GM18502 (cell line): ENCODE measurements around the gene CHST11.
"Not testable (repeated sequence)": the region's sequence is repeated elsewhere in the genome, so short reads cannot be mapped to it uniquely, and the experiment has no call there.

Source experiments
- ATAC-seq: cut with Tn5 transposase; IDR thresholded peaks from one replicate; pipeline ENCODE4 v1.9.1; 2021; ENCODE audit warnings: mild to moderate bottlenecking; ENCODE audit not compliant: unreplicated experiment, poor library complexity

CHST11 gene

DNA sequence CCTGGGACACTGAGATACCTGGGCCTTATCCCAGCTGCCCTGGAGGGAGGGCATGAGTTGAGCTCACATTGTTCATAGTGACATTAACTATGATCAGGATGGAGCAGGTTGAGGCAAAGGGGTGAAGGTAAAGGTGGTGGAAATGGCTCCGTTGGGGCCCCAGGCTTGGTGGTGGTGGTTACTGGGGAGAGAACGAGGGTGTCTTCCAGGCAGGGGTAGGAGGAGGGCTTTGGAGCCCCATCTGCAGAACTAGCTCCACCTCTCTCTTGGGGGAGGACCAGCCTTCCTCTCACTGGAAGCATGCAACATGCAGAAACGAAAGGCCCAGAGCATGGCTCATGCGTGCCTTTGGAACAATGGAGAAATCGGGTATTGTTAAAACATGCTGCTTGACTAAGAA is 284.3 kb downstream of the CHST11 start:
- peak; percentile 30 for ATAC-seq

DNA sequence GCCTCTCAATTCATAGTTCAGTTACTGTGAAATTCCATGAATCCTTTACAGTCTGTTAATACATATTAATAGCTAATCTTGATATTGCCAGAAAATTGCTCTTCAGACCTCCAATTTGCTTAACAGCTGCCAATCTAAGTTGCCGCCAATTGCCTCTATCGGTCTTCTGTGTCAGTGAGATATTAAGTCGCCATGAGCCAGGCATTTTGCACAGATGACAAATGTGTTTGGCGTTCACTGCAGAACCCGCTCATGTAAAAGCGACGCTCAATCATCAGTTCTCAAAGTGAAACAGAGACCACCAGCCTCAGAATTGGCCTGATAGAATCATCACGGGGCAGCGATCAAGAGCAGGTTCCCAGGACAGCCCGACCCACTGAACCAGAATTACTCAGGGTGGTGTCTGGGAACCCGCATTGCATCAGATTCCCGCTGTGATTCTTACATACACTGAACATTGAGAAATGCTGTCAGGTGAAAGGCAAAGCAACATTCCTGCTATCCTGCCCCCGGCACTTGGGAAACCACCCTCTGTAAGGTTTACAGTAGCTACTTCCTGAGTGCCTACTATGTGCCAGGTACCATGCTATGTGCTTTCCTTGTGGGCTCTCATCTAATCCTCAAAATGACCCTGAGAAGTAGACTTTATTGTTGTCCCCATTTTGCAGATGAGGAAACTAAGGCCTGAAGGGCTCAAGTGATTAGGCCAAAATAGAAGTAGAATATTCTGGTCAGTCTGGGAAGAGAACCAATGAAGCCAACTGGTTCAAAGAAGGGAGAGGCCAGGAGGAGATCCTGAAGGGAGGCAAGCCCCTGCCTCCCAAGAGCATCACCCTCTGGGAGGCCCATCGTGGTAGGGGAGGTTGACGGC is 285.0 kb downstream of the CHST11 start:
- no peak for ATAC-seq

DNA sequence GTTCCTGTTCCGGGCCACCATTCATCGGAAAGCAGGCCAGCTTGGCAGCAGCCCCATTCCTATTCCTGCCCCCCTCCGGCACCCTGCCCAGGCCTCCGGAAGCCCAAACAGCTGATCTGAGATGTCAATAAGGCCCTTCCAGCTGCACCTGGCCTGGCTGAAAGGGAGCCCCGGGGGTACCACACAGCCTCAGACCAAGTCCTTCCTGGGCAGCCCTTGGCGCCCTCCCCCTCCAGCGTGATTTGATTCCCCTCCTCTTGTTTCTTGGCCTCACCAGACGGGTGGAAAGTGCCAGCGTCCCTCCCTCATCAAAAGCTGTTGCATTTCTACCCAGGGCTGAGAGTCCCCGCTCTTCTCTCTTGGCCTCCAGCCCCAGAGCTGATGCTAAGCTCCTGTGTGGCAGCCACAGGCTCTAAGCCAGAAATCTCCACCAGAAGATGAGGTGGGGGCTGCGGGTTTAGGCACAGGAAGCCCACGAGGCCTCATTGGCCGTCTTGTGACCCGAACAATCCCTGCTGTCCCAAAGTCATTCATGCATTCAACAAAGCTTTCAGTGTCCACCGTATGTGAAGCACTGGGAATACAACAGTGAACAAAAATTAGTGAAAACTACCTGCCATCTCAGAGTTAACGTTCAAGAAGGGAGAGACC is 285.9 kb downstream of the CHST11 start:
- no peak for ATAC-seq

DNA sequence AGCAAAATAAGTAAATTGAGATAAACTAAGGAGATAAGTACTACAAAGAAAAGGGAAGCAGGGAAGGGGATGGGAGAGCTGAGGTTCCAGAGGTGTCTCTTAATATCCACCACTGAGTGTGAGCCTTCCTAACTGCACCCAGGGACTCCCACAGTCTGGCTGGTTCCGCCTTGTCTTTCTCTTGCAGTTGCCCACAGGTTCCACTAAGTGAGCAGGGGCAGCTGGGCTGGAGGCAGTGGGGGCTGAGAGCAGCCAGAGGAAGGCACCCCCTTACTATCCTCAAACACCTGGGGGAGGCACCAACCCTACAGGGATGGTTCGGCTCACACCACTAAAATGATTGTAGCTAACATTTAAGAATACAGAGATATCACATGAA is 286.4 kb downstream of the CHST11 start:
- ATAC-seq = no peak

DNA sequence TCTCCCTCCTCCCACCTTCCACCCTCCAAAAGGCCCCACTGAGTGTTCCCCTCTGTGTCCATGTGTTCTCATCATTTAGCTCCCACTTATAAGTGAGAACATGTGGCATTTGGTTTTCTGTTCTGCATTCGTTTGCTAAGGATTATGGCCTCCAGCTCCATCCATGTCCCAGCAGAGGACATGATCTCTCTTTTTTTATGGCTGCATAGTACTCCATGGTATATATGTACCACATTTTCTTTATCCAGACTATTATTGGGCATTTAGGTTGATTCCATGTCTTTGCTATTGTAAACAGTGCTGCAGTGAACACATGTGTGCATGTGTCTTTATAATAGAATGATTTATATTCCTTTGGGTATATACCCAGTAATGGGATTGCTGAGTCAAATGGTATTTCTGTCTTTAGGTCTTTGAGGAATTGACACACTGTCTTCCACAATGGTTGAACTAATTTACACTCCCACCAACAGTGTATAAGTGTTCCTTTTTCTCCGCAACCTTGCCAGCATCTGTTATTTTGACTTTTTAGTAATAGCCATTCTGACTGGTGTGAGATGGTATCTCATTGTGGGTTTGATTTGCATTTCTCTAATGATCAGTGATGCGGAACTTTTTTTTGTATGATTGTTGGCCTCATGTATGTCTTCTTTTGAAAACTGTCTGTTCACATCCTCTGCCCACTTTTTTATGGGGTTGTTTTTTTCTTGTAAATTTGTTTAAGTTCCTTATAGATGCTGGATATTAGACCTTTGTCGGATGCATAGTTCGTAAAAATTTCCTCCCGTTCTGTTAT is 287.2 kb downstream of the CHST11 start:
- not testable (repeated sequence) for ATAC-seq

DNA sequence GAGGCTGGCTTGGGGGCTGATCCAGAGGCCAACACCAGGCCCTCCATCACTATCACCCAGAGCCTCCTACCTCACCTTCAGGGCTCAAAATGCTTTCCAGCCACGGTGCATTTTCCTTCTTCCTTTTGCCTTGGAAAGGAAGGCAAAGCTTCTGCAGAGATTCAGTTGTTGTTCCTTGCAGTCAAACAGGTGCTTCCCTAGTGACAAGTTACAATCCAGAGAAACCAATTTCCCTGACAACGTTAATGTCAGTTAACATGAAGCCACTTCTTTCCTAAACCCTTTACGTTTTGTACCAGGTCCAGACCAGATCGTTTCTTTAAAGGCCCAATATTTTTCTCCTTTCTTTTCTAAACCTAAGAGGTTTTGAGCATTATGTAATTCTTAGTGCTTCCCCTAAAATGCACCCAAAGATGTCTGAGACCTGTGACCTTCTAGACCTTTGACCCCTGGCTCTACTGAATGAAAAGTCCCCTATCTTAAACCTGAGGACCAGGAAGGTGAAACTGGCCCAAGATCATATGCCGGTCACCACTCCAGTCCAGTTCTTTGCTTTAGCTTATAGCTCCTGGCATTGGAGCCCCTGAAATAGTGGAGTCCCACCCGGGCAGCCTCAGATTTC is 289.8 kb downstream of the CHST11 start:
- ATAC-seq = no peak

DNA sequence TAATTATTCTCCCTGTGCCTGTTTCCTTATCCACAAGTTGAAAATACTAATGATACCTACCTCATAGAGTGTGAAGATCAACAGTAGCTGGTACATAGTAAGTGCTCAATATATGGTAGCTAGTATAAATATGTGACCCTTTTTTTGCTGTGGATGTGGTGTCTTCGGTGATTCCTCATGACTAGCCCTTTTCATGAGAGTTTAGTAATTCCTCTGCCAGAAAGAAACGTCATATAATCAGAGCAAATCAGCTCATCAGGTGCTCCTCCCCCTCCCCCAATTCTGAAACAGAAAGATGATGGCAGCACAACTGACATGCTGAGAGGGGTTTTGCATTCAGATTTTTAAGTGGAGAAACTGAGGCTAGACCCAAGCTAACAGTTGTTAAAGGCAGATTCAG is 290.6 kb downstream of the CHST11 start:
- ATAC-seq = no peak

DNA sequence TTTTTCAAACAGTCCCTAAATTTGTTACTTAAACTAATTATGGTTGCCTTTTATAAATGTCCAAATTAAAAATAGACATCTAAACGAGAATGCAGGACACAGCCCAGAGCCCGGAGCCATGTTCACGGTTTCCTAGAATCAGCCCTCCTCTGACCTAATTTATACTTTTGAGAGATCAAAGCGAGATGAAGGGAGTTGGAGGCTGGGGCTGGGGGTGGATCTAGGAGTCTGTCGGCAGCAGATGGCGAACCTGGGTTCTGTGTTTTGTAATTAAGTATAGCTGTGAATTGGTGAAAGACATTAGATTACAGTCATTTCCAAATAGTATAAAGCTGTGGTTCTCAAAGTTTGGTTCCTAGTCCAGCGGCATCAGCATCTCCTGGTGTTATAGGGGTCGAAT is 291.2 kb downstream of the CHST11 start:
- no peak for ATAC-seq

DNA sequence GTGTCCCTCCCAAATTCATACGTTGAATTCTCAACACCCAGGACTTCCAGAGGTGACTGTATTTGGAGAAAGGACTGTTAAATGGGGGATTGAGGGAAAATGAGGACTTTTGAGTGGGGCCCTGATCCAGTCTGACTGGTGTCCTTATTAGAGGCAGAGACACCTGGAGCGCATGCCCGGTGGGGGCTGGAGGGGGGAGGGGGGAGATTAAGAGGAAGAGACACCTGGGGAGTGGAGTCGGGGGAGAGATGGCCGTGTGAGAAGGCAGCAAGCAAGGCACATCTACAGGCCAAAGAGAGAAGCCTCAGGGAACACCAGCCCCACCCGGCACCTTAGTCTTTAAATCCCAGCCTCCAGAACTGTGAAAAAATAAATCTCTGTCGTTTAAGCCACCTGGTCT is 291.6 kb downstream of the CHST11 start:
- ATAC-seq = no peak

DNA sequence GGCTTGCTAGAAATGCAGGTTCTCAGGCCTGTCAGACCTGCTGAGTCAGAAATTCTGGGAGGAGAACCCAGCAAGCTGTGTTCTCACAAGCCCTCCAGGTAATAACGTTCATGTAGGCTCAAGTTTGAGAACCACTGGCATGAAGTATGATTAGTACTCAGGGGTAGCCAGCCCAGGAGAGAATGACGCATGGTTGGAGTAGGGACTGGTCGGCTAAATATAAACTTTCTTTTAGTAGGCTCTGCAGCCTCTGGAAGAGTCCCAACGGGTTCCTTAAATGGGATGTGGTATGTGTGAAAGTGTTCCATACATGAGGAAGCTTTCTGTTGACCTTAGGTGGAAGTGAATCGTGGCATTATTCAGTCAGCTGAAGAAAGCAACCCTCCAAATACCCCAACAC is 292.0 kb downstream of the CHST11 start:
- ATAC-seq = no peak

DNA sequence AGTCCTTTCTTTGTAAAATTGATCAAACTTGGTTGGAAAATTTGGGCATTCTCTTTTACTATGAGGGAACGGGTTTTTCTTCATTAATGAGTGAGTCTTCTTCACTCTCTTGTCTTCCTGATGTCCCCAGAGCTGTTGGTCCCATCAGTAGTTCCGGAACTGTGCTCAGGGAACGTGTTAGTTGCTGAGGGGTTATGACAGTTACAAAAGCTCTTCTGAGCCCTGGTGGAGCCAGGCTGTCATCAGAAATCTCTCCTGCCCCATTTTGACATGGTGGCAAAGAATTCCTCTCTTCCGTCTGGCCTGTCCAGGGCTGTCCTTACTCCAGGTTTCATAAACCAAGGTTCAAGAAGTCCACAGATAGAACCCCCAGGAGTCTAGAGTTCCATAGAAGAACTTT is 292.8 kb downstream of the CHST11 start:
- no peak for ATAC-seq

DNA sequence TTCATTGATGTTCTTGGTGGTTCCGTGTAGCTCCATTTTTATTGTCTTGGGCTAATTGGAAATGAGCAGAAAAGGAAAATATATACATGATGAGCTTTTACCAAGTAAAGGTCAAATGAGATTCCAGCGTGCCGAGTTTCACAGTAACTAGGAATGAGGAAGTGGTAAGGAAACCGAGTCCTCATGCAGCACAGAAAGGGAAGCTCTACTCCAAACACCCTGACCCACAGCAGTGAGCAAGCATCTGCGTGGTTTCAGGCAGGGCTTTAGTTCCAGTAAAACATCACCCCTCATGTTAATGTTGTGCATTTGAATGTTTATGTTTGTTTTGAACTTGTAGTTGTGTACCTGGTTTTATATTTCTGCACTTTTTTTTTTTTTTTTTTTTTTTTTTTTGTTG is 293.3 kb downstream of the CHST11 start:
- peak; percentile 76 for ATAC-seq

DNA sequence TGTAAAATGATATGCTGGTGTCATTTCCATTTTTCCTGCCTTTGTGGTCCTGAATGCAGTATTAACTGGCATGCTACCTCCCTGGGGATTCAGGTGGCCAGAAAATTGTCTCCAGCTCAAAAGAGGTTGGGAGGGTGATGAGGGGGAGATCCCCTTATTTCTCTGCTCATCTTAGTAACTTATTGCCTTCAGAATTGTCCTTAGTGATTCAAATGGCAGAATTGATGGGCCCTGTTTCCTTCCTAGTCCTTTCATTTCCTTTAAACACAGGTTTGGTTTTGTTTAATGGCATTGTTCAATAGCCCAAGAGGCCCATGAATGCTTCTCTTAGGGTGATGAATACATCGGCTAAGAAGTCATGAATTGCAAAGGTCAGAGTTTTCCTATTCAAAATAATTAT is 294.4 kb downstream of the CHST11 start:
- ATAC-seq = no peak

DNA sequence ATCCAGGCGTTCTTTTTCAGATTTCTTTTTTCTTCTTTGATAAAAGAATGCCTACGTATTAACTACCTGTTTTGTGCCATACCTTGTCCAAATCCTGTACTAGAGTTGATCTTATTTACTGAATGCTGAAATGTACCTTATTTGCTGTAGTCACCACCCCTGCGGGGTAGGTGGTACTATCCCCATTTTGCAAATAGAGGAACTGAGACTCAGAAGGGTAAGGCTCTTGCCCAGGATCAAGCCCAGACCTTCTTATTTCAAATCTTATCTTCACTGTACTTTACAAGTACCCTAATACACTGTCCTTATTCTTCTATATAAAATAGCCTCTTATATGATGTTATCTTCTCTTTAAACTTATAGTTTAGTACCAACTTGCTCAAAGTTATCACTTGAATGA is 294.8 kb downstream of the CHST11 start:
- peak; percentile 78 for ATAC-seq

DNA sequence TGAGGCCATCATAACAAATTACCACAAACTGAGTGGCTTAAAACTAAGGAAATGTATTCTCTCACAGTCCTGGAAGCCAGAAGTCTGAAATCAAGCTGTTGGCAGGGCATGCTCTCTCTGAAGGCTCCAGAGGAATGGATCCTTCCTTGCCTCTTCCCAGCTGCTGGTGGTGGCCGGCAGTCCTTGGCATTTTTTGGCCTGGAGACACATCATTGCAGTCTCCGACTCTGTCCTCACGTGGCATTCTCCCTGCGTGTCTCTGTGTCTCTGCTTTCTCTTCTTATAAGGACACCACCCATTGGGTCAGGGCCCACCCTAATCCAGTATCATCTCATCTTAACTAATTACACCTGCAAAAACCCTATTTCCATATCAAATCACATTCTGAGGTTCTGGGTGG is 295.3 kb downstream of the CHST11 start:
- ATAC-seq = no peak

DNA sequence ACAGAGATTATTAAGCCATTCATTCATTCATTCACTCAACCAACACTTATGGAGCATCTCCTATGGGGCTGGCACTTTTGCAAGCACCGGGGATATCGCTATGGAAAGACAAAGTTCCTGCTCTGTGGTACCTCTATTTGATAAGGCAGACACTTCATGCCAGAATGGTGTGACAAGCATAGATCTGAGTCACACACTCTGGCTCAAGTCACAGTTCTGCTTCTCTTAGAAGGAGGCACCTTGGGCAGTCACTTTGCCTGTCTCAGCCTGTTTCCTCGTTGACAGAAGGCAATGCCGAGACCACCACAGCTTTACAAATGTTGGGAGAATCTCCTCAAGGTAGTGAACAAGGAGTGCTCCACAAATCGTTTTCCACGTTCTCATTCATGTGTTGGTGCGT is 296.1 kb downstream of the CHST11 start:
- ATAC-seq = no peak

DNA sequence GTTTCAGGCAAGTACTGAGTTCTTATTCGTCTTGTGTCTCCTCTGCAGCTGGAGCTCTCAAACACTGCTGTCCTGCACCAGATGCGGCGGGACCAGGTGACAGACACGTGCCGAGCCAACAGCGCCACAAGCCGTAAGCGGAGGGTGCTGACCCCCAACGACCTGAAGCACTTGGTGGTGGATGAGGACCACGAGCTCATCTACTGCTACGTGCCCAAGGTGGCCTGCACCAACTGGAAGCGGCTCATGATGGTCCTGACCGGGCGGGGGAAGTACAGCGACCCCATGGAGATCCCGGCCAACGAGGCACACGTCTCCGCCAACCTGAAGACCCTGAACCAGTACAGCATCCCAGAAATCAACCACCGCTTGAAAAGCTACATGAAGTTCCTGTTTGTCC is 300.2 kb downstream of the CHST11 start:
- ATAC-seq = no peak

DNA sequence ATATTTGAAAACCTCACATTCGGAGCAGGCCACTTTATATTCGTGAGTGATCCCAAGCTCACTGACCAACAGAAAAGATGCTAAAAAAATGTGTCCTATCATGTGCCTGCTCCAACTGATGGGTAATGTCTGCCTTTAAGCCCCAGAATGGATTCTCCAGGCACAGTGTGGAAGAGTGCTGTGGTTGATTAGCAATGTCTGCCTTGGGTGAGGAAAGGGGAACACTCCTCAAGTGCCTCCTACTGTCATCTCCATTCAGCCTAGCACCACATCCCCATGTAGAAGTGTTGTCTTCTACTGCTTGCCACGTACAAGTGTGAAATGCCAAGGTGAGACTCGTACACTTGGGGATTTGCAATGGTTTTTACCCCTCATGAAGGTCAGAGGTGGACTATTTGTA is 302.0 kb downstream of the CHST11 start:
- ATAC-seq = no peak

DNA sequence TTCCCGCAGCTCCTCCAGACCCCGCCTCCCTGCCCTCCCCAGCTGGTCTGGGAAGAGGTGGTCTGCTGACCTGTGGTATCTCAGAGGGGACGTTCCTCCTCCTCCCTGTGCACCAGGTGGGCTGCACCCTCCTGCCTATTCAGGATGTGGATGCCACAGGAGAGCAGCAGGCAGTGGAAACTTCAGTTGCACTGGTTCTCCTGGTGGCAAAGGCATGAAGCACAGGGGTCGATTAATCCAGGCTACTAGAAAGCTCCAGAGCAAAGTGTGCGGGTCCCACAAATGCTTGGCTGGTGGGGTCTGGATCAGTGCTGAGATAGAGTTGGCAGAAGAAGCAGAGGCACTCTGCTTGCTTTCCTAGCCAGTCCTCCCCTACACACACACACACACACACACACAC is 304.3 kb downstream of the CHST11 start:
- ATAC-seq = no peak

DNA sequence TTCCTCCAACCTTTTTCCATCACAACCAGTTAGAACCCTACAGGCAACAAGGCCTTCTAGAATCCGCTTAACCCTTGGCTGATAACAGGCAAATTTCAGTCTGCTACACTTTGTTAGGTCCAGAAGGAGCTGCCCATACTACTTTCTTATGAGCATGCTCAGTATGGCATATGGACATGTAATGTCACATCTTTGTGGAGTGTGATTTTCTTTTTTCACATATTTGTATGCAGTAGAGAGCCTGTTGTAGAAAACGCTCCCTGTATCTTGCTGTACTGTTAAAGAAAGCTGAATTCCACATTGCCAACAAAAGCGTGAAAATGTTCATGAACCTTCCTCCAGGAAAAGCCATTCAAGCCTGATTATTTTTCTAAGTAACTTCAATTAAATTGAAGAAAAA is 304.9 kb downstream of the CHST11 start:
- ATAC-seq = no peak
